Stimulated activated CD4-positive, alpha-beta T cell treated with anti-CD3 and anti-CD28 coated beads, Interleukin-15, amount 100 ng/mL, for 24 hours (primary cell): Measurements from ENCODE around the gene RPL13.

Experiments used
- DNase-seq: peaks from one replicate; pipeline ENCODE4 v3.0.0-alpha.2; 2020

RPL13 gene

GRCh38 chr16:89545044-89545830 lies 15.2 kb upstream of the RPL13 start:
- DNase-seq = no peak

- DNase-seq = no peak
These were observed 14.5 kb upstream of the RPL13 start for GRCh38 chr16:89545831-89546574.

- DNase-seq = no peak
These were observed 13.7 kb upstream of the RPL13 start for GRCh38 chr16:89546781-89547180.

- no peak for DNase-seq
These were observed 13.2 kb upstream of the RPL13 start for GRCh38 chr16:89547291-89547690.

GRCh38 chr16:89547860-89548259 lies 12.6 kb upstream of the RPL13 start:
- no peak for DNase-seq

- DNase-seq = no peak
These were observed 12.0 kb upstream of the RPL13 start for GRCh38 chr16:89548344-89549006.

GRCh38 chr16:89549007-89549700 lies 11.3 kb upstream of the RPL13 start:
- DNase-seq = peak; percentile 12

- DNase-seq = no peak
These were observed 10.0 kb upstream of the RPL13 start for GRCh38 chr16:89550421-89551007.

- no peak for DNase-seq
These were observed 8.2 kb upstream of the RPL13 start for GRCh38 chr16:89552329-89552728.

- DNase-seq = no peak
These were observed 7.6 kb upstream of the RPL13 start for GRCh38 chr16:89552913-89553312.

GRCh38 chr16:89553733-89554132 lies 6.7 kb upstream of the RPL13 start:
- DNase-seq = no peak

GRCh38 chr16:89554343-89554742 lies 6.1 kb upstream of the RPL13 start:
- no peak for DNase-seq

- no peak for DNase-seq
These were observed 5.2 kb upstream of the RPL13 start for GRCh38 chr16:89555265-89555664.

- no peak for DNase-seq
These were observed 4.7 kb upstream of the RPL13 start for GRCh38 chr16:89555780-89556179.

- DNase-seq = peak; percentile 93
These were observed 3.5 kb upstream of the RPL13 start for GRCh38 chr16:89556750-89557689.

- DNase-seq = no peak
These were observed 2.6 kb upstream of the RPL13 start for GRCh38 chr16:89557690-89558490.

GRCh38 chr16:89561142-89561883 lies 831 bp downstream of the RPL13 start:
- peak; percentile 35 for DNase-seq

GRCh38 chr16:89561884-89562599 lies 1.6 kb downstream of the RPL13 start:
- peak; percentile 32 for DNase-seq

- no peak for DNase-seq
These were observed 2.5 kb downstream of the RPL13 start for GRCh38 chr16:89562939-89563338.
